GM12875 (cell line): ENCODE measurements around the gene LRCH3.

Source experiments
- H3K4me3 ChIP-seq: one replicate; pipeline ENCODE4 v1.5.1; 2011; ENCODE audit warnings: low read depth, low read length, control low read depth
- TF ChIP-seq, protein P1 (sequence below): IDR thresholded peaks from 2 replicates; pipeline ENCODE4 v1.5.1; 2011; ENCODE audit warnings: low read depth, mild to moderate bottlenecking, control low read depth, inconsistent platforms, low read length, moderate library complexity, borderline replicate concordance; ENCODE audit not compliant: insufficient read depth

LRCH3 gene

DNA sequence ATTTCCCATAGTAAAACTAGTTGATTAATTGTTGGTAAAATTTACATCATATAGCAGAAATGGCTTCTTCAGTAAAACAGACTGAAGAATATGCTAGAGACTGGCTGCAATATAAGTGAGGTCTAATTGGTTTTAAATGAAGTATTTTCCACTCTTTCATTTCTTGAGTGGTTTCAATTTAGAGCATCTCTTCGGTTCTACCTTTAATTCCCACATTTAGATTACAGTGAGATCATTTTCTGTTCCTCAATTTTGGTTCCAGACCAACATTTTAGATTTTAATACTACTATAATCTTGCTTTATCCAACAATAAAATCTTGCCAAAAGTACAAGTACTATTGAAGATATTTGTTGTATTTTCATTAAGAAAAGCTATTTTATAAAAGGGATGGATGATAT, 1.0 kb upstream of the LRCH3 start:
- TF ChIP-seq, protein P1, sequence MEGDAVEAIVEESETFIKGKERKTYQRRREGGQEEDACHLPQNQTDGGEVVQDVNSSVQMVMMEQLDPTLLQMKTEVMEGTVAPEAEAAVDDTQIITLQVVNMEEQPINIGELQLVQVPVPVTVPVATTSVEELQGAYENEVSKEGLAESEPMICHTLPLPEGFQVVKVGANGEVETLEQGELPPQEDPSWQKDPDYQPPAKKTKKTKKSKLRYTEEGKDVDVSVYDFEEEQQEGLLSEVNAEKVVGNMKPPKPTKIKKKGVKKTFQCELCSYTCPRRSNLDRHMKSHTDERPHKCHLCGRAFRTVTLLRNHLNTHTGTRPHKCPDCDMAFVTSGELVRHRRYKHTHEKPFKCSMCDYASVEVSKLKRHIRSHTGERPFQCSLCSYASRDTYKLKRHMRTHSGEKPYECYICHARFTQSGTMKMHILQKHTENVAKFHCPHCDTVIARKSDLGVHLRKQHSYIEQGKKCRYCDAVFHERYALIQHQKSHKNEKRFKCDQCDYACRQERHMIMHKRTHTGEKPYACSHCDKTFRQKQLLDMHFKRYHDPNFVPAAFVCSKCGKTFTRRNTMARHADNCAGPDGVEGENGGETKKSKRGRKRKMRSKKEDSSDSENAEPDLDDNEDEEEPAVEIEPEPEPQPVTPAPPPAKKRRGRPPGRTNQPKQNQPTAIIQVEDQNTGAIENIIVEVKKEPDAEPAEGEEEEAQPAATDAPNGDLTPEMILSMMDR: no peak
- peak overlapping the region; percentile 61 for H3K4me3 ChIP-seq

DNA sequence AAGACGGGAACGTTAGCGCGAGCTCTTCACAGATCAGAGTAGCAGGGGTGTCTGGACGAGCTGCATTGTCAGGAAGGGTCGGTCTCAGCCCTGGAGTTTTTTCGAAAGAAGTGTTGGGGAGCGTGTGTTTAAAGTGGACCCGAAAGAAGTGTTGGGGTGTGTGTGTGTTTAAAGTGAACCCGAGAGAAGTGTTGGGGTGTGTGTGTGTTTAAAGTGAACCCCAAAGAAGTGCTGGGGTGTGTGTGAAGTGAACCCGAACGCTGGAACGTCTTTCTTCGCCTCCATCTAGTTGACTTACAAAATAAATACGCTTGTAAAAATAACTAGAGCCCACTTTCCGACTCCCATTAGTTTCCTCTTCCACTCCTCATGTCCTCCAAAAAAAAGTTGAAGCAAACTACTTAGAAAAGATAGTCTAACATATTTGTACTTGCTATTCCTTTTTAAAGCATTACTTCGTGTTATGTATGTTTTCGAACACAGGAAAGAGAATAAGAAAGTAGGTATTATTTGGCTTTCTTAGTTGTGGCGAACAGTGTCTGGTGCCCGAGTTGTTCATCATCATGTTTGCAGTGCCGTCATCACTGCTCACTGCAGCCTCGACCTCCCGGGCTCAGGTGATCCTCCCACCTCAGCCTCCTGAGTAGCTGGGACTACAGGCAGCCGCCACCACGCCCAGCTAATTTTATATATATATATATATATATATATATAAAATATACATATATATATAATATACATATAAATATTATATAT, 1.0 kb downstream of the LRCH3 start:
- TF ChIP-seq, protein P1: no peak
- H3K4me3 ChIP-seq: peak overlapping the region; percentile 61

DNA sequence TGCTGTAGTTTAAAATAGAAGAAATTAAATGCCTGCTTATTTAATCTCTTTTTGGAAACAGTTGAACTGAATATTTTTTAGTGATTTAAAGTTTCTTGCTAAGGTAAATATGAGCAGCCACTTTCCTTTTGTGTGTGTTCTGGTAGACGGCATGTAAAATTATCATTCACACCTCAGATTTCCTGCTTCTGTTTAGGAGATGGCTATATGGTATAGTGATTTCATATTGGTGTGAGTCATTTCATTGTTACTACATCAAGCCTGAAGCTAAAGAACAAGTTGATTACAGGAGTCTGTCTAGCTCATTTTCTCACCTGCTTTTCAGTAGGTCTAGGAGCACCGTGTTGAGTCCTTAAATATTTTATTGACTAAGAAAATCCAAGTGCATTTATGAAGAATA, 2.2 kb downstream of the LRCH3 start:
- H3K4me3 ChIP-seq: peak overlapping the region; percentile 10
- TF ChIP-seq, protein P1: no peak

DNA sequence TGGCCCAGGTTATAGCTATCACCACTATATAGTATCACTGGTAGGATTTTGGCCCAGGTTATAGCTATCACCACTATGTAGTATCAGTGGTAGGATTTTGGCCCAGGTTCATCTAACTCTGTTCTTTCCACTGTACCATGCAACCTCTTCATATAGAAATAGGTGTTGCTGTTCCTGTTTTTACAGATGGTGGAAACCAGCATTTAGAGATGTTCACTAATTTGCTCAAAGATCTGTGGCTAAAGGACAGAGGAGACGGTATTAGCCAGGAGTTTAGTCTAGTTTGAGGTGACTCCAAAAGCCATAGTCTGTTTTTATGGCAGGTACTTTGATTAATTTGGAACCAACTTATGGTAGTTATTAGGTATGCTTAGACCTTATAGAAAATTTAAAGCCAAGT, 3.1 kb downstream of the LRCH3 start:
- TF ChIP-seq, protein P1: no peak
- H3K4me3 ChIP-seq: no peak overlapping the region

DNA sequence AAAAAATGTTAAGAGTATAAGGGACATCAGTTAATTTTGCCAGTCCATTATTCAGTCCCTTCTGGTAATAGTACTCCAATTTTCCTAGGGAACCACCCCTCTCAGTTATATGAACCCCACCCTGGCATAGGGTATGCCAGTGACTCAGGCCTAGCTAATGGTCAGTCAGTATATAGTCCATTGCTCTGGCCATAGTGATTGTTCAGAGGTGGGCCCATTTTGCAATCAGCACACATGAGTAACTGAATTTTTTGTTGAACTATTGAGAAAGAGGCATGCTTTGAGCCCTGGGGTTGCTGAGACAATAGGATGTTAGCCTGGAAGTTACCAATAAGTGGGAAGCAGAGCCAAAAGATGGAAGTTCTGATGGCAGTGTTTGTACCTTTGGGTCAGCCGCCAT, 4.1 kb downstream of the LRCH3 start:
- TF ChIP-seq, protein P1: no peak
- H3K4me3 ChIP-seq: no peak overlapping the region

DNA sequence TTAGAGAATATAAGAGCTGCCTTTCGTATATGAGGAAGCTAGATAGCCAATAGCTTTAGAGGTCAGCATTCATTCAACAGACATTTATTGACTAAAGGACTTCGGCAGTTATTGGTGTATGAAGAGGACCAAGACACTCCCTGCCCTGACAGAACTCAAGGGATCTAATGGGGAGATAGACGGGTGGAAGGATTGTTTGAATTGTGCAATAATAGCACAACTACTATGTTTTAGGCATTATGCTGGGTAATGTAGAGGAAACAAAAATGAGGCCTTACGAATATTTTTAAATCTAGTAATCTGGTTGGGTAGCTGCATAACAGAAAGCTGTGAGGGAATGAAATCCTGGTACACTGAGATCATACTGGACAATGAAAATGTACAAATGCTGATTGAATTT, 5.0 kb downstream of the LRCH3 start:
- H3K4me3 ChIP-seq: no peak overlapping the region
- TF ChIP-seq, protein P1: no peak

DNA sequence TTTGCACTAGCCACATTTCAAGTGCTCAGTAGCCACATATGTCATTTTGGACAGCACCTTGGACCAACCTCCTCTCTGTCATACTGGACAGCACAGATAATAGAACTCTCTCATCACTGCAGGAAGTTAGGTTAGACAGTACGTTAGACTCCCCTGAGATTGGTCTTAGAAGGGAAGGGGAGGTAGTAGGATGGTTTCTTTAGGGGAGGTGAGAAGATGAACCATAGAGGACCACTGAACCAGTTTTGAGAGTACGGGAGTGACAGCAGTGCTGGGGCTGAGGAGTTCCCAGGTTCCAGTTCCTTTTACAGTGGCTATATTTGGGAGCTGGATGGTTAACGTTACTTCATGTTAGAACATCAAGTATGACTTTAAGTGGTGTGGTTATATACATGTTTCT, 7.8 kb downstream of the LRCH3 start:
- no peak overlapping the region for H3K4me3 ChIP-seq
- TF ChIP-seq, protein P1: no peak
